ENCODE results near the gene GOLGA6L2.

DNA sequence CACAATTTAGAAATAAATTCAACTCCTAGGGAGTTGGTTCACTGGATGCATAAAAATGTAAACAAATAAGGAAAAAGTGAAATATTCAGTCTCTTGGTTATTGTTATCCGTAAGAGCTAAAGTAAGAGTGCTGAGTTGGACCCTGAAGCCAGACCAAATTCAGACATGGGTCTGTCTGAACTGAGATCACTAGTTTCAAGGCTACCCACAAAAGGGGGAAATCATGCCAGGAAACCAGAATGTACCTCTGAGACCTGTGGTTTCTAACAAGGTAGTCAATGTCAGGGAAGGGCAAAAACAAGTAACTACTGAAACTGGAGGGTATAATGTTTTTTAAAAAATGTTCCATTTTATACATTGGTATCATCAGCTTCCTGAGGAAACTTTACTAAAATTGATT lies 35.2 kb upstream of the GOLGA6L2 start:
- TF ChIP-seq, protein P1, sequence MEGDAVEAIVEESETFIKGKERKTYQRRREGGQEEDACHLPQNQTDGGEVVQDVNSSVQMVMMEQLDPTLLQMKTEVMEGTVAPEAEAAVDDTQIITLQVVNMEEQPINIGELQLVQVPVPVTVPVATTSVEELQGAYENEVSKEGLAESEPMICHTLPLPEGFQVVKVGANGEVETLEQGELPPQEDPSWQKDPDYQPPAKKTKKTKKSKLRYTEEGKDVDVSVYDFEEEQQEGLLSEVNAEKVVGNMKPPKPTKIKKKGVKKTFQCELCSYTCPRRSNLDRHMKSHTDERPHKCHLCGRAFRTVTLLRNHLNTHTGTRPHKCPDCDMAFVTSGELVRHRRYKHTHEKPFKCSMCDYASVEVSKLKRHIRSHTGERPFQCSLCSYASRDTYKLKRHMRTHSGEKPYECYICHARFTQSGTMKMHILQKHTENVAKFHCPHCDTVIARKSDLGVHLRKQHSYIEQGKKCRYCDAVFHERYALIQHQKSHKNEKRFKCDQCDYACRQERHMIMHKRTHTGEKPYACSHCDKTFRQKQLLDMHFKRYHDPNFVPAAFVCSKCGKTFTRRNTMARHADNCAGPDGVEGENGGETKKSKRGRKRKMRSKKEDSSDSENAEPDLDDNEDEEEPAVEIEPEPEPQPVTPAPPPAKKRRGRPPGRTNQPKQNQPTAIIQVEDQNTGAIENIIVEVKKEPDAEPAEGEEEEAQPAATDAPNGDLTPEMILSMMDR (IDR thresholded peaks at IDR 0.05; ENCODE audit: low read depth, low read length, missing input control): no peak
- TF ChIP-seq YY1 (IDR thresholded peaks at IDR 0.05) (no peak), GABPA (IDR thresholded peaks at IDR 0.05 in 1 of 2, conservative IDR thresholded peaks at IDR 0.05 in 1 of 2) (no peak), ZBTB33 (IDR thresholded peaks at IDR 0.05) (no peak), RXRA (IDR thresholded peaks at IDR 0.05) (no peak), JUND (IDR thresholded peaks at IDR 0.05) (no peak), RAD21 (IDR thresholded peaks at IDR 0.05) (no peak), TAF1 (conservative IDR thresholded peaks at IDR 0.05) (no peak), EGR1 (IDR thresholded peaks at IDR 0.05; ENCODE audit: low read depth in 2 of 2) (no peak), FOXA1 (IDR thresholded peaks at IDR 0.05) (no peak)
- TF ChIP-seq, protein P2, sequence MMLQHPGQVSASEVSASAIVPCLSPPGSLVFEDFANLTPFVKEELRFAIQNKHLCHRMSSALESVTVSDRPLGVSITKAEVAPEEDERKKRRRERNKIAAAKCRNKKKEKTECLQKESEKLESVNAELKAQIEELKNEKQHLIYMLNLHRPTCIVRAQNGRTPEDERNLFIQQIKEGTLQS (IDR thresholded peaks at IDR 0.05): no peak
- TF ChIP-seq, protein P3, sequence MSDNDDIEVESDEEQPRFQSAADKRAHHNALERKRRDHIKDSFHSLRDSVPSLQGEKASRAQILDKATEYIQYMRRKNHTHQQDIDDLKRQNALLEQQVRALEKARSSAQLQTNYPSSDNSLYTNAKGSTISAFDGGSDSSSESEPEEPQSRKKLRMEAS (IDR thresholded peaks at IDR 0.05): no peak
- TF ChIP-seq, protein P4, sequence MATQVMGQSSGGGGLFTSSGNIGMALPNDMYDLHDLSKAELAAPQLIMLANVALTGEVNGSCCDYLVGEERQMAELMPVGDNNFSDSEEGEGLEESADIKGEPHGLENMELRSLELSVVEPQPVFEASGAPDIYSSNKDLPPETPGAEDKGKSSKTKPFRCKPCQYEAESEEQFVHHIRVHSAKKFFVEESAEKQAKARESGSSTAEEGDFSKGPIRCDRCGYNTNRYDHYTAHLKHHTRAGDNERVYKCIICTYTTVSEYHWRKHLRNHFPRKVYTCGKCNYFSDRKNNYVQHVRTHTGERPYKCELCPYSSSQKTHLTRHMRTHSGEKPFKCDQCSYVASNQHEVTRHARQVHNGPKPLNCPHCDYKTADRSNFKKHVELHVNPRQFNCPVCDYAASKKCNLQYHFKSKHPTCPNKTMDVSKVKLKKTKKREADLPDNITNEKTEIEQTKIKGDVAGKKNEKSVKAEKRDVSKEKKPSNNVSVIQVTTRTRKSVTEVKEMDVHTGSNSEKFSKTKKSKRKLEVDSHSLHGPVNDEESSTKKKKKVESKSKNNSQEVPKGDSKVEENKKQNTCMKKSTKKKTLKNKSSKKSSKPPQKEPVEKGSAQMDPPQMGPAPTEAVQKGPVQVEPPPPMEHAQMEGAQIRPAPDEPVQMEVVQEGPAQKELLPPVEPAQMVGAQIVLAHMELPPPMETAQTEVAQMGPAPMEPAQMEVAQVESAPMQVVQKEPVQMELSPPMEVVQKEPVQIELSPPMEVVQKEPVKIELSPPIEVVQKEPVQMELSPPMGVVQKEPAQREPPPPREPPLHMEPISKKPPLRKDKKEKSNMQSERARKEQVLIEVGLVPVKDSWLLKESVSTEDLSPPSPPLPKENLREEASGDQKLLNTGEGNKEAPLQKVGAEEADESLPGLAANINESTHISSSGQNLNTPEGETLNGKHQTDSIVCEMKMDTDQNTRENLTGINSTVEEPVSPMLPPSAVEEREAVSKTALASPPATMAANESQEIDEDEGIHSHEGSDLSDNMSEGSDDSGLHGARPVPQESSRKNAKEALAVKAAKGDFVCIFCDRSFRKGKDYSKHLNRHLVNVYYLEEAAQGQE (IDR thresholded peaks at IDR 0.05): no peak

Measured in liver (tissue), 3 donors.